Activated CD8-positive, alpha-beta memory T cell treated with anti-CD3 and anti-CD28 coated beads, Interleukin-2, amount 50 U/mL, for 4 hours (primary cell): ENCODE data around the gene DNM3.

Experiments
- DNase-seq: peaks from one replicate; pipeline ENCODE4 v3.0.0-alpha.2; 2020

Gene DNM3

GRCh38 chr1:171819946-171820345 lies 21.4 kb upstream of the DNM3 start:
- no peak for DNase-seq

GRCh38 chr1:171826973-171827372 lies 14.3 kb upstream of the DNM3 start:
- no peak for DNase-seq

GRCh38 chr1:171828794-171829193 lies 12.5 kb upstream of the DNM3 start:
- DNase-seq = no peak

DNA sequence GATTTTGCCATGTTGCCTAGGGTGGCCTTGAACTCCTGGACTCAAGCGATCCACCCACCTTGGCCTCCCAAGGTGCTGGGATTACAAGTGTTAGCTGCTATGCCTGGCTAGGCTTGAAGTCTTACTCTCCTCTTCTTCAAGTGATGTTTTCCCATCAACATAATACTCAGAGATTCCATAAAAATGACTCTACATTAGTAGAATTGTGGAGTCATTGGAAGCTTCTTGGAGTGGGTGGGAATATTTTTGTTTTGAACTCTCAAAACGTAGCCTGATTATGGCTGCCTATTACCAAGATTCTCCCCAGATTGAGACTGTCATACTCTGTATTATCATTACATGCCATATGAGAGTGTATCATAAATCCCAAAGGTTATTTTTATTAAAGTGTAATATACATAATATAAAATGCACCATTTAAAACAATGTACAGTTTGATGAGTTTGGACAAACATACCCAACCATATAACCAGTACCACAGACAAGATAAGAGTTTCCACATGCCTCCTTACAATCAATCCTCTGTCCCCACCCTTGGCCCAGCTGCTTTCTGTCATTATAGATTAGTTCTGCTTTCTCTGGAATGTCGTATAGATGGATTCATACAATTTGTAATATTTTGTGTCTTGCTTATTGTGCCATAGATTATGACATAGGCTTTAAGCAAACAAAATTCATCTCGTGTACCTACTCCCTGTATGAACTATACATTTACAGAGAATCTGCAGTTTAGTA lies 8.0 kb upstream of the DNM3 start:
- no peak for DNase-seq

DNA sequence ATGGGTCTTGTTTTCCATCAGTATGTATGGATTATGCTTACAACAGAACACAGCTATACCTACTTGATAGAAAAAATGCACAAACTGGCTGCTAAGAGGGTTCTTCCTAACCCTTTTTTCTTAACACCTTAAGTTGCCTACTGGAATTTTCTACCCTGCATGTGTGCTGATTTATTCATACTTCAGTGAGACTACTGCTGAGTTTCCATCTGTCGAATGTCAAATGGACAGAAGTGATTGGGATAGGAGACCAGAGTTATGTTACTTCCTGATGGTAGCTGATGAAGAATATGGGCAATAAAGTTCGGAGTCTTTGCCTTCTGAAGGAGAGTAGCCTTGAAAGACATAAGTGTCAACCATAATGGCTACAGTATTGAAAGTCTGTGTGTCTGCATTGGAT lies 6.5 kb upstream of the DNM3 start:
- no peak for DNase-seq

- DNase-seq = no peak
These were observed 5.4 kb upstream of the DNM3 start for GRCh38 chr1:171835891-171836290.

- peak; percentile 16 for DNase-seq
These were observed 848 bp downstream of the DNM3 start for GRCh38 chr1:171841931-171842761.

GRCh38 chr1:171844381-171844780 lies 3.1 kb downstream of the DNM3 start:
- no peak for DNase-seq

- no peak for DNase-seq
These were observed 4.7 kb downstream of the DNM3 start for GRCh38 chr1:171845998-171846397.

- no peak for DNase-seq
These were observed 8.1 kb downstream of the DNM3 start for GRCh38 chr1:171849245-171849898.

- no peak for DNase-seq
These were observed 9.5 kb downstream of the DNM3 start for GRCh38 chr1:171850651-171851350.

- DNase-seq = no peak
These were observed 11.0 kb downstream of the DNM3 start for GRCh38 chr1:171852272-171852671.

GRCh38 chr1:171855381-171855780 lies 14.1 kb downstream of the DNM3 start:
- no peak for DNase-seq

DNA sequence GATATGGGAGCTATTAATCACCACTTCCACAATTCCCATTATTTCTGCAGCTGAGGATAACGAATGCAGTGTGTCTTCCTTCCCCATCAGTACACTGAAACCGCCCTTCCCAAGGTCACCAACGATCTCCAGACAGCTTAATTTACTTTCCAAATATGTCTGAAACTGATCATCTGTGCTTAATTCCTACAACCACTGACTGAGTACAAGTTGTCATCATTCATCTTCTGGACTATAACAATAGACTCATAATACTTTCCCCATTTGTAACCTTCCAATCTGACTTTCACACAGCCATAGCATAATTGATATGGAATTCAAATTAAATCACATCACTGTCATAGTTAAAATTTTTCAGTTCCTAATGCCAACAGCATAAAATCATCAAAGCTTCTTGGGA lies 17.4 kb downstream of the DNM3 start:
- no peak for DNase-seq

- DNase-seq = no peak
These were observed 19.4 kb downstream of the DNM3 start for GRCh38 chr1:171860696-171861095.

DNA sequence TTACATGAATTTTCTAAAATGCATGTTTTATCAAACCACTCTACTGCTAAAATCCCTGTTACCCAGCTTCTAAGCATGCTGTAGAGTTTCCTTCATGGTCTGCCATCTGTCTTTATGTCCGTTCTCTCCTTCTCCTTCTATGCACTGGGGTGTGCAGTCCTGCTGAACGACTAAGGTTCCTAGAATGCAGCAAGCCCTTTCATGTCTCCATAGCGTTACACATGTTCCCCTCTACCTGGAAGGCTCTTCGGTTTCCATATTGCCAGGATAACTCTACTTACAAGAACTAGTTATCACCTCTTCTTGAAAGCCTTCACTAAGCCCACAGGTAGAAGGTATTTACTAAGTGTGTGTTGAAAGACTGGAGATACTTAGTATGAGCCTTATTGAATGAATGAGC lies 22.2 kb downstream of the DNM3 start:
- DNase-seq = no peak

DNA sequence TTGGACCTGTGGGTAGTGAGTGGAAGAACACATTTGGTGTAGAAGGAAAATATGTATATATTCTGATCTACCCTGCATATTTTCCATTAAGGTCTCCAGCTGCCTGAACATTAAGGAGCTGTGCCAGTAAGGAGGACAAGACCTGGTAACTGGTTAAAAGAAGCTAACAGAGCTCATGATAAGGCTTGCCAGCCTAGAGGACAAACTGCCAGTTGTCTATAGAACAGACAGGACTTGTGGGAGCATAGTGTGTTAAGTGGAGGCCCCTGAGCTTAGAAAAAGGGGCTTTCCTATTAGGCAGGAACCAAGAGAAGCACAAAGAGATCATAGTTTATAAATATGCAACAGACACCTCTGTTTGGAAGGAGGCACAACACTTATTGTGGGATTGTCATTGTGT lies 23.0 kb downstream of the DNM3 start:
- DNase-seq = no peak

DNA sequence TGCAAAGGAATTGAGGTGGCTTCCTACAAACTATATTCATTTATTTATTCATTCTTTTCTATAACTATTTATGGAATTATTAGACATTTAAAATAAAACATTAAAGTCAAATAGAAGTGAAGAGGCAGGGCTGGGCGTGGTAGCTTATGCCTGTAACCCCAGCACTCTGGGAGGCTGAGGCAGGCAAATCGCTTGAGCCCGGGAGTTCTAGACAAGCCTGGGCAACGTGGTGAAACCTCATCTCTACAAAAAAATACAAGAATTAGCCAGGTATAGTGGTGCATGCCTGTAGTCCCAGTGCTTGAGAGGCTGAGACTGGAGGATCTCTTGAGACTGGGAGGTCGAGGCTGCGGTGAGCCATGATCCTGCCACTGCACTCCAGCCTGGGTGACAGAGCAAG lies 23.8 kb downstream of the DNM3 start:
- DNase-seq = no peak

GRCh38 chr1:171867236-171867635 lies 25.9 kb downstream of the DNM3 start:
- DNase-seq = no peak

- DNase-seq = no peak
These were observed 27.0 kb downstream of the DNM3 start for GRCh38 chr1:171868217-171868803.

DNA sequence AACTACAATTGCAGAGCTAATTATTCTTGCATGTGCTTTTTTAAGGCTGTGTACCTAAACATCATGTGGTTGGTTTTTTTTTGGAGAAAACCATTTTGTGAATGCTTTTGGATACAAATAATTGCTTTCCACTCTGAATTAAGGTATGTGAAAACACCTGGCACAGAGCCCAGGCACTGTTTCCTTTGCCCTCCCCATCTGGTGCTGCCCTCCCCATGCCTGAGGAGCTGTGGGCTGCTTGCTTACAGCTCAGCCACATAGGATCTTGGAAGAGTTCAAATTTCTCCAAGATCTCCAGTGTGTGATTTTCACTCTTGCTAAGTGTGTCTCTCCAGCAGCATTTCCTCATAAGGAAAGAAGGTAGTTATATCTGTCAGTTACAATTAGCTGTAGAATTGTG lies 27.8 kb downstream of the DNM3 start:
- DNase-seq = no peak

GRCh38 chr1:171871848-171872247 lies 30.6 kb downstream of the DNM3 start:
- DNase-seq = no peak

DNA sequence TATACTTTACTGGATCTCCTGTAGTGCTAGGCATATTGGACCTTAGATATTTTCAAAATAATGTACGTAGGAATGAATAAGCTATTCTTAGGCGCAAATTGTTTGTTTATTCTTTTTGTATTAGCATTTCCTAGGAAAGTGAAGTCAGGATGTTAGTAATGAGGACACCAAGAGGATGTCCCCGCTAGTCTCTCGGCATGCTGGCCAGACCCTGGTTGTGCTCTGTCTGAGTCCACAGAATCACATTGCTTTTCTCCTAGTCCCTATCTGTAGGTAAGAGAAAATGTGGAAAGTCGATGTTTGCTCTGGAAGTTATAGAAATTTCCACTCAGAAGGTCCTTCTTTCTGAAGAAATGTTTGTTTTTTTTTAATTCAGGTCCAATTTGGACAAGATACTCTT lies 31.1 kb downstream of the DNM3 start:
- DNase-seq = no peak
